Gastroesophageal sphincter (tissue), 3 donors: Measurements from ENCODE around the gene TRIM54.

Experiments
- EP300 ChIP-seq: sonication (generic); formaldehyde crosslinking; IDR thresholded peaks from one replicate; pipeline ENCODE4 v1.6.1; 2017; ENCODE audit warnings: antibody characterized with exemption, mild to moderate bottlenecking
- TF ChIP-seq, protein P1 (sequence below), 4 experiments: fragments of 200-600 bp in 2 of 4; fragments of 450-650 bp in 2 of 4; sonication (generic) in 1 of 4; IDR thresholded peaks; one replicate each; pipeline ENCODE4 v1.5.1; 2017 to 2019; ENCODE audit warnings: antibody characterized with exemption in 4 of 4, mild to moderate bottlenecking in 2 of 4, moderate library complexity in 2 of 4

DNA sequence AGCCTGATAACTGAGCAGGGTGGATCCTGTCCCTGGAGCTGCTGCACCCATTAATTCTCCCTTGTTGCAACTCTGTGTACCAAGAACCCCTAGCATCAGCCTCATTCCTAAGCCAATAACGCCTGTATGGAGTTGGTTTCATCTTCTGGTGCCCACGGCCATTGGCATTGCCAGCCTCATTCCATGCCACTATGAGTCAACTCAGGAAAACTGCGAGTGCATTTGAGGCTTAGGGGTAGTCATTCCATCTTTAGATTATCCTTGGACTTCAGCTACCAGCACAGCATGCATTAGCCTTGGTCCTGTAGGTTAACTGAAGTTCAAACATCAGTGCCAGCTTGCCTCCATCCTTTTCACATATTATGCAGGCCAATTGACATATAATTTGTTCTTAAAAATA, 1.4 kb upstream of the TRIM54 start:
- TF ChIP-seq, protein P1, sequence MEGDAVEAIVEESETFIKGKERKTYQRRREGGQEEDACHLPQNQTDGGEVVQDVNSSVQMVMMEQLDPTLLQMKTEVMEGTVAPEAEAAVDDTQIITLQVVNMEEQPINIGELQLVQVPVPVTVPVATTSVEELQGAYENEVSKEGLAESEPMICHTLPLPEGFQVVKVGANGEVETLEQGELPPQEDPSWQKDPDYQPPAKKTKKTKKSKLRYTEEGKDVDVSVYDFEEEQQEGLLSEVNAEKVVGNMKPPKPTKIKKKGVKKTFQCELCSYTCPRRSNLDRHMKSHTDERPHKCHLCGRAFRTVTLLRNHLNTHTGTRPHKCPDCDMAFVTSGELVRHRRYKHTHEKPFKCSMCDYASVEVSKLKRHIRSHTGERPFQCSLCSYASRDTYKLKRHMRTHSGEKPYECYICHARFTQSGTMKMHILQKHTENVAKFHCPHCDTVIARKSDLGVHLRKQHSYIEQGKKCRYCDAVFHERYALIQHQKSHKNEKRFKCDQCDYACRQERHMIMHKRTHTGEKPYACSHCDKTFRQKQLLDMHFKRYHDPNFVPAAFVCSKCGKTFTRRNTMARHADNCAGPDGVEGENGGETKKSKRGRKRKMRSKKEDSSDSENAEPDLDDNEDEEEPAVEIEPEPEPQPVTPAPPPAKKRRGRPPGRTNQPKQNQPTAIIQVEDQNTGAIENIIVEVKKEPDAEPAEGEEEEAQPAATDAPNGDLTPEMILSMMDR (IDR thresholded peaks at IDR 0.05) = no peak
- TF ChIP-seq EP300 = no peak
